NB4 (cell line): ENCODE measurements around the gene IRX2.

Source experiments
- DNase-seq: peaks from one replicate; pipeline ENCODE4 v3.0.0; 2010; ENCODE audit warnings: low read depth
- H3K4me3 ChIP-seq: one replicate; pipeline ENCODE4 v1.5.1; 2011; ENCODE audit warnings: mild to moderate bottlenecking, low read depth, low read length, moderate library complexity
- MYC ChIP-seq: IDR thresholded peaks from 2 replicates; pipeline ENCODE4 v1.6.1; 2011; ENCODE audit warnings: low read depth, low read length
- POLR2A ChIP-seq: IDR thresholded peaks from 2 replicates; pipeline ENCODE4 v1.6.1; 2011; ENCODE audit warnings: mild to moderate bottlenecking; ENCODE audit not compliant: insufficient read length; ENCODE audit errors: extremely low read depth
- TF ChIP-seq, protein P1 (sequence below): IDR thresholded peaks from one replicate; pipeline ENCODE4 v1.5.1; 2012; ENCODE audit warnings: low read depth, low read length
- TF ChIP-seq, protein P2 (sequence below): IDR thresholded peaks from 2 replicates; pipeline ENCODE4 v1.6.1; 2011; ENCODE audit warnings: low read depth, low read length

Gene IRX2

DNA sequence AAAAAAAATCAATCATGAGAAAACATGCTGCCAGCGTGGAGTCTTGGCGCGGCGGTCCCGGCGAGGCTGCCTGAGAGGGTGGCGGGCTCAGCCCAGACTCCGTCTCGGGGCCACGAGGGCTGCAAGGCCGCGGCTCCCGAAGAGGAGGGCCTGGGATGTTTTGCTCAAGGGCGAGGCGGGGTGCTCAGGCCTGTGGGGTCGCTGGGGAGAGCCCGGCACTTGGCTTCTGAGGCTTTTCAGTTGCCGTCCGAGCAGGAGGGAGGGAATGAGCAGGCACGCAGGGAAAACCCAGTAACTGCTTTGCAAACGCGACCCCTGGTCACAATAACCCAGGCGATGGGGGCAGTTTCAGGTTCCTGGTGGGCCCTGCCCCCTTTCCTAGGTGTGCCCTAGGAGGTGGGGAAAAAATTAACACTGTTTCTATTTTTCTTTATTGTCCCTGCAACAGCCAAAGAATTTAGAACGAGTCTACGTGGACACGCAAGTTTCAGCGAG, 3.2 kb upstream of the IRX2 start:
- TF ChIP-seq, protein P1, sequence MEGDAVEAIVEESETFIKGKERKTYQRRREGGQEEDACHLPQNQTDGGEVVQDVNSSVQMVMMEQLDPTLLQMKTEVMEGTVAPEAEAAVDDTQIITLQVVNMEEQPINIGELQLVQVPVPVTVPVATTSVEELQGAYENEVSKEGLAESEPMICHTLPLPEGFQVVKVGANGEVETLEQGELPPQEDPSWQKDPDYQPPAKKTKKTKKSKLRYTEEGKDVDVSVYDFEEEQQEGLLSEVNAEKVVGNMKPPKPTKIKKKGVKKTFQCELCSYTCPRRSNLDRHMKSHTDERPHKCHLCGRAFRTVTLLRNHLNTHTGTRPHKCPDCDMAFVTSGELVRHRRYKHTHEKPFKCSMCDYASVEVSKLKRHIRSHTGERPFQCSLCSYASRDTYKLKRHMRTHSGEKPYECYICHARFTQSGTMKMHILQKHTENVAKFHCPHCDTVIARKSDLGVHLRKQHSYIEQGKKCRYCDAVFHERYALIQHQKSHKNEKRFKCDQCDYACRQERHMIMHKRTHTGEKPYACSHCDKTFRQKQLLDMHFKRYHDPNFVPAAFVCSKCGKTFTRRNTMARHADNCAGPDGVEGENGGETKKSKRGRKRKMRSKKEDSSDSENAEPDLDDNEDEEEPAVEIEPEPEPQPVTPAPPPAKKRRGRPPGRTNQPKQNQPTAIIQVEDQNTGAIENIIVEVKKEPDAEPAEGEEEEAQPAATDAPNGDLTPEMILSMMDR = no peak
- TF ChIP-seq POLR2A (no peak), MYC (no peak)
- TF ChIP-seq, protein P2, sequence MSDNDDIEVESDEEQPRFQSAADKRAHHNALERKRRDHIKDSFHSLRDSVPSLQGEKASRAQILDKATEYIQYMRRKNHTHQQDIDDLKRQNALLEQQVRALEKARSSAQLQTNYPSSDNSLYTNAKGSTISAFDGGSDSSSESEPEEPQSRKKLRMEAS = no peak
- no peak overlapping the region for H3K4me3 ChIP-seq
- no peak for DNase-seq

DNA sequence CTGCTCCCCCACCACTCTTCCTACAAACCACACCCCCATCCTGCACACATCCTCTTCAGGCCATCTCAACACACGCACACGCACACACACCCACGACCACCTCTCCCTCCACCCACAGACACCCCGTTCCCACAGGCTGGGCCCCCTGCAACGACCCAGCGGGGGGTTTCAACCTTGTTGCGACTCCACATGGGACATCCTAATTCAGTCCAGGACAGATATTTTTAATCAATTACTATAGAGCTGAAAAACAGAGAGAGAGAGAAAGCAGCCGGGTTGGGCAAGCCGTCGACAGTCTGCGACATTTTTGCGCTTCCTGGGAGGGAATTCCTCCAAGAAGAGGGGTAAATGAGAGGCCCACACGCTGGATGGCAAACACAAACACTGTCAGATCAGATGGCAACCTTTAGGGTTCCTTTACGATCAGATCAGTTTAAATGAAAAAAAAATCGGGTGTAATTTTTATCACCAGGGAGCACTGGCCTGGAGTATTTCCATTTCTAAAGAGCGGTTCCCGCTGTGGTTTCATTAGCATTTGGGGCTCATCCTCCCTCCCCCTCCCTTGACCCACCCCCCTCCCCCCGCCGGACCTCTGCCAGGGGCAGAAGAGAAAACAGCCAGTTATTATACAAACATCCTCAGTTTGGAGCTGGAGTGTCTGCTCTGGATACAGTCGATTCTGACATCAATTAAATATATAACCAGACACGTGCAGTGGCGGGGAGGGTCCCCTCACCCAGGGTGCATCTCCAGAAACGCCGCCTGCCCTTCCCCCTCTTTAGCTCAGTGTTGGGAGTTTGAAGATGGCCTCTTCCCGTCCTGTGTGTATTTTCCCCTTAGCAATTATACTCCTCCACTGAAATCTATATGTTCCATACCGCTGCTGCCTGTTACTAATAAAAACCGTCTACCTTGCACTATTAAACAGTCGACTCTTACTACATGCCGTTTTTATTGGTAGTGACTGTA, 2.3 kb upstream of the IRX2 start:
- no peak for DNase-seq
- TF ChIP-seq MYC (no peak), POLR2A (no peak)
- H3K4me3 ChIP-seq = no peak overlapping the region

DNA sequence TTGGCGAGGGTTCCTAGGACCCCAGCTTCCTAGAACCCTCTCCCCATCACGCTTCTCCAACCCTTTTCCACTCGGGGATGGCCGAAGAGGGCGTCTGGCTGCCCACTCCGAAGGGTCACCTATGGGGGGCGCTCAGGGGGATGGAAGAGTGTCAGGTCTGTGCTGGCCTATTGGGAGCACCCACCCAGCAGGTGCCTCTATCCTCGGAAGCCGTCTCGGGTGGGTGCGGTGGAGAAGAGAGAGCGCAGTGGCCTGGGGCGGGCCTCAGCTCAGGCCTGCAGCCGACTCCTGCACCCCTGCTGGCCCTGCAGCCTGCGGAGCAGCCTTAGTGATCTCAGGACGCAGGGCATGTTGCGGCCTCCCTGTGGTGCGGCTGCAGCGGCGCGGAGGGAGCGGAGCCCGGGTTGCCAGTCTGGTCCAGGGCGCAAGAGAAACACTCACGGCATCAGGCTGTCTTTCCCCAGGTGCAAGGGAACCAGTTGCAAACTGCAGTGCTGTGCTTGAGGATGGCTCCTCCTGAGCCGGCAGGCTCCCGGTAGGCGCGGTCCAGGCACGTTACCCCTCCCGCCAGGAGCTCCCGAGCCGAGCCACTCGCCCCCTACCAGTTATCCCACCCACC, 1.5 kb upstream of the IRX2 start:
- DNase-seq = no peak
- H3K4me3 ChIP-seq = no peak overlapping the region

DNA sequence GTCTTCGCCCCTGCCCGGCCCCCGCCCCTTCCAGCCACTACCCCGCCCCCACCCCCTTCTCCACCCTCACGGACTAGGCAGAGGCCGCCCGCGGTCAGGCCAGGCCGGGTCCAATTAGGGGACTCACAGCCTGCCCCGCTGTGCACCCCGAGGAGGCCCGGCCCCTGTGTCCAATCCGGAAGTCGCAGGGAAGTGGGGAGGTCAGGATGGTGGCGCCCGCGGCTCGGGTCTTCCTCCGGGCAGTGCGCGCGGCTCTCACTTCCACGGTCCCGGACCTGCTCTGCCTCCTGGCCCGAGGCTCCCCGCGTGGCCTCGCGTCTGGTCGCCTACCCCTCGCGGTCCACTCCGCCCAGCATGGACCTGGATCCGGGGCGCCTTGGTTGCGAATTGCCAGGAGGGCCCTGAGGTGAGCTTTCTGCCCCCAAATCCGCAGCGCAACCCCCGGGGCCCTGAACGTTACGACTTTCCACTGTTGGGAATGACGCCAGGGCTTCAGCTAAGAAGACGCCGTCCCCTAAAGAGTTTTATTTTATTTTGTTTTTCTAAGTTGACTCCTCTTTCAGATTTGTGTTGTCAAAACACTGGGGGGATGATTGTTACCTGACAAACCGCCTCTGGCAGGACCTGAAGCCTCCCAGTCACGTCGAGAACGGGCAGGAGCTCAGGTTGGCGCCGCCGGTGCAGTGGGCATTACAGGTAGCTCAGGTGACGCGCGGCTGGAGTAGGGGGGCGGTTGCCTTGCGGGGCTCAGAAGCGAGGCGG, 763 bp upstream of the IRX2 start:
- TF ChIP-seq MYC (no peak), POLR2A (no peak)
- TF ChIP-seq, protein P2 = no peak
- TF ChIP-seq, protein P1 = no peak
- no peak for DNase-seq
- H3K4me3 ChIP-seq = no peak overlapping the region

More for the DNA sequence above, 1.5 kb upstream of the IRX2 start:
- TF ChIP-seq, protein P1 = no peak
- TF ChIP-seq, protein P2 = no peak
- TF ChIP-seq MYC (no peak), POLR2A (no peak)

DNA sequence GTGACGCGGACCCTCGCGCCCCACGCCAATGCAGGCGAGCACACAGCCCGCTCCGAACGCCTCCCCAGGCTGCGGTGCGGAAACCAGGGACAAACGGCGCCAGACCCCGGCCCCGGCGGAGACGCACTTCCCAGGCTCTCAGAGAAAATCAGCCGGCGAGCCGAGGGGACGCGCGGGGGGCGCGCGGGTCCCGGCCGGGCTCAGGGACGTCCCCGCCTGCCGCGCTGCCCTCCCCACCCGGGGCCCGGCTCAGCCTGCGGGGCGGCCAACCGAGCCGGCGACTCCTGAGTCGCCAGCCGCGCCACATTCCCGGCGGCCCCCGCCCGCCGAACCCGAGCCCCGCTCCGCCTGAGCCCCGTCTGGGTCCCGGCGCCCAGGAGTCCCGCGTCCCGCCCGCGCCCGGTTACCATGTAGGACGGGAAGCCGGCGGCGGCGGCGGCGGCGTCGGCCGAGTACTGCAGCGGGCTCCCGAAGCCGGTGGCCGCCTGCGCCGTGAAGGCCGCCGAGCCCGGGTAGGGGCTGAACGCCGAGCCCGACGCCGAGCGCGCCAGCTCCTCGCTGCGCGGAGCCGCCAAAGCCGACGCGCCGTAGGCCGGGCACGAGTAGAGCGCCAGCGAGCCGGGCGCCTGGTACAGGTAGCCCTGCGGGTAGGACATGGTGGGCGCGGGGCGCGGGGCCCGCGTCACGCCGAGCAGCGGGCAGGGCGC, 566 bp downstream of the IRX2 start:
- TF ChIP-seq, protein P2 = no peak
- no peak for TF ChIP-seq POLR2A
- no peak for TF ChIP-seq MYC
- TF ChIP-seq, protein P1 = no peak
- no peak overlapping the region for H3K4me3 ChIP-seq
- no peak for DNase-seq
